ENCODE results near the gene TBC1D14. TPM values are rescaled to one million over a fixed set of nuclear protein-coding genes. Genes with fewer than 3 reads are reported as not detected.
A peak's percentile ranks its signal among the peaks of the same experiment; 100 is the strongest.
"Not testable (repeated sequence)": the region's sequence is repeated elsewhere in the genome, so short reads cannot be mapped to it uniquely, and the experiment has no call there.

Gene TBC1D14
- total and polyA plus RNA-seq, 10 donors = 13.7 to 114 (median 68.4) TPM

GRCh38 chr4:6889736-6890324 is 19.8 kb upstream of the TBC1D14 start:
- no peak for DNase-seq
- Histone ChIP-seq H3K36me3 (no peaks in the 10 kb centered on the region), H3K27ac (peak overlapping the region in 6 of 8 donors; percentile 0 to 87 (median 68)), H3K4me3 (no peak overlapping the region), H3K9me3 (peaks cover 0 to 15% (median 9%) of the 10 kb centered on the region in 8 donors), H3K27me3 (replicated peaks in 1 of 7) (no peaks in the 10 kb centered on the region), H3K4me1 (peaks cover 37 to 86% (median 63%) of the 10 kb centered on the region in 6 donors)
- intact Hi-C loops (cut with DNase I; ENCODE audit: low total_unique reads) = no loop called here
- 62 to 88% (median 79%) methylated on average over 14 to 15 of the region's 15 CpGs for WGBS, 5 donors
- TF ChIP-seq CTCF (IDR thresholded peaks at IDR 0.05 in 8 of 11, conservative IDR thresholded peaks at IDR 0.05 in 3 of 11) (no peak), POLR2AphosphoS5 (IDR thresholded peaks at IDR 0.05) (no peak), POLR2A (IDR thresholded peaks at IDR 0.05) (no peak)

GRCh38 chr4:6890358-6890757 is 19.3 kb upstream of the TBC1D14 start:
- H3K9me3 ChIP-seq = peaks cover 0 to 15% (median 9%) of the 10 kb centered on the region in 8 donors

GRCh38 chr4:6890971-6891370 is 18.7 kb upstream of the TBC1D14 start:
- Histone ChIP-seq H3K4me1 (peaks cover 32 to 78% (median 60%) of the 10 kb centered on the region in 6 donors), H3K9me3 (peaks cover 0 to 15% (median 9%) of the 10 kb centered on the region in 8 donors), H3K27ac (peak overlapping the region in 6 of 8 donors; percentile 68 to 87 (median 80))
- intact Hi-C loops (cut with DNase I; ENCODE audit: low total_unique reads); H3K27me3 ChIP-seq (replicated peaks in 1 of 7); H3K4me3 ChIP-seq; H3K36me3 ChIP-seq; DNase-seq: not testable (repeated sequence)
- 80 to 90% (median 85%) methylated on average over 9 of the region's 9 CpGs for WGBS, 5 donors

More at GRCh38 chr4:6890358-6890757, 19.3 kb upstream of the TBC1D14 start:
- 93 to 98% (median 96%) methylated on average over 3 of the region's 3 CpGs for WGBS, 5 donors
- H3K4me1 ChIP-seq = peaks cover 37 to 84% (median 65%) of the 10 kb centered on the region in 6 donors
- H3K36me3 ChIP-seq = no peaks in the 10 kb centered on the region
- no peaks in the 10 kb centered on the region for H3K27me3 ChIP-seq (replicated peaks in 1 of 7)
- DNase-seq = no peak
- H3K27ac ChIP-seq = peak overlapping the region in 4 of 8 donors; percentile 33 to 87 (median 86)
- no peak overlapping the region for H3K4me3 ChIP-seq
- intact Hi-C loops (cut with DNase I; ENCODE audit: low total_unique reads) = no loop called here
- no peak for TF ChIP-seq CTCF (IDR thresholded peaks at IDR 0.05 in 8 of 11, conservative IDR thresholded peaks at IDR 0.05 in 3 of 11)
- no peak for TF ChIP-seq POLR2A (IDR thresholded peaks at IDR 0.05)
- TF ChIP-seq POLR2AphosphoS5 (IDR thresholded peaks at IDR 0.05) = no peak

- intact Hi-C loops (cut with DNase I; ENCODE audit: low total_unique reads) = no loop called here
- DNase-seq = no peak
- WGBS, 5 donors = 42 to 66% (median 56%) methylated on average over 9 to 10 of the region's 10 CpGs
- peak overlapping the region in 2 of 8 donors; percentile 5 to 45 for H3K4me3 ChIP-seq
- peaks cover 31 to 72% (median 54%) of the 10 kb centered on the region in 6 donors for H3K4me1 ChIP-seq
- peak overlapping the region; percentile 56 to 87 (median 74) for H3K27ac ChIP-seq
- no peaks in the 10 kb centered on the region for H3K36me3 ChIP-seq
- TF ChIP-seq POLR2AphosphoS5 (IDR thresholded peaks at IDR 0.05) = no peak
- TF ChIP-seq POLR2A (IDR thresholded peaks at IDR 0.05) = no peak
- no peak for TF ChIP-seq CTCF (IDR thresholded peaks at IDR 0.05 in 8 of 11, conservative IDR thresholded peaks at IDR 0.05 in 3 of 11)
- peaks cover 0 to 15% (median 9%) of the 10 kb centered on the region in 8 donors for H3K9me3 ChIP-seq
- no peaks in the 10 kb centered on the region for H3K27me3 ChIP-seq (replicated peaks in 1 of 7)
These were observed 18.0 kb upstream of the TBC1D14 start for GRCh38 chr4:6891436-6892170.

All from spleen (tissue), 11 donors.